IPS DF 4.7 (cell line): ENCODE data around the gene SPTLC2.
"Not testable (repeated sequence)": the region's sequence is repeated elsewhere in the genome, so short reads cannot be mapped to it uniquely, and the experiment has no call there.

Experiments used
- DNase-seq: peaks from one replicate; pipeline ENCODE4 v3.0.0-alpha.2; 2013; ENCODE audit warnings: low spot score; ENCODE audit errors: extremely low read depth

The SPTLC2 gene, protein sequence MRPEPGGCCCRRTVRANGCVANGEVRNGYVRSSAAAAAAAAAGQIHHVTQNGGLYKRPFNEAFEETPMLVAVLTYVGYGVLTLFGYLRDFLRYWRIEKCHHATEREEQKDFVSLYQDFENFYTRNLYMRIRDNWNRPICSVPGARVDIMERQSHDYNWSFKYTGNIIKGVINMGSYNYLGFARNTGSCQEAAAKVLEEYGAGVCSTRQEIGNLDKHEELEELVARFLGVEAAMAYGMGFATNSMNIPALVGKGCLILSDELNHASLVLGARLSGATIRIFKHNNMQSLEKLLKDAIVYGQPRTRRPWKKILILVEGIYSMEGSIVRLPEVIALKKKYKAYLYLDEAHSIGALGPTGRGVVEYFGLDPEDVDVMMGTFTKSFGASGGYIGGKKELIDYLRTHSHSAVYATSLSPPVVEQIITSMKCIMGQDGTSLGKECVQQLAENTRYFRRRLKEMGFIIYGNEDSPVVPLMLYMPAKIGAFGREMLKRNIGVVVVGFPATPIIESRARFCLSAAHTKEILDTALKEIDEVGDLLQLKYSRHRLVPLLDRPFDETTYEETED

DNA sequence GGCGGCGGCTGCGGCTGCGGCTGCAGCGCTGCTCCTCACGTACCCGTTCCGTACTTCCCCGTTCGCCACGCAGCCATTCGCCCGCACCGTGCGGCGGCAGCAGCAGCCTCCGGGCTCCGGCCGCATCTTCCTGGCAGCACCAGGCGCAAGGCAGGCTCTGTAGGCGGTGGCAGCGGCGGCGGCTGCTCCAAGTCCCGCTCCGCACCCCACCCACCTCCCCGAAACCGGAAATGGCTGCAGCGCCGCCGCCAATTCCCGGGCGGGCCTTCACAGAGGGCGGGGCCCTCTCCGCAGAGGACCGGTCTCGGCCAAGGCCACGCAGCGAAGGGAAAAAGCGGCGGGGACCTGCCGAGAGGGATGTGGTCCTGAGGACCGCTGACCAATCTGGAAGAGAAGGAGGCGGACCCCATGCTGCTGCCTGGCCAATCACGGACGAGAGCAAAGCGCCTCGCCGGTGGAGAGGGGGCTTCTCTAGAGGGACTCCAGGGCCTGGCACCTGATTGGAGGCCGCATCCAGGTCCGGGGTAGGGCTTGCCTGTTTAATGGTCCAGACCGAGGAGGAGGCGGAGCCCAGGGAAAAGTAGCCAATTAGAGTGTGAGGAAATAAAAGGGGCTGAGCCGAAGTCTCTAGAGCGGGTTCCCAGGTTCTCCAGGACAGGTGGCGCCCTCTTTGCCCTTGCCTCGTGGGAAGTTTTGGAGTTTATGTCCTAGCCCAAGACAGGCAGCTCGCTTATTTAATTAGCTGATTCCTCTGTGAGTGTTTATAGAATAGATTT lies at the start of gene SPTLC2:
Gene SPTLC2 (minus strand): TSS at position 184 of the 776 bp plus-strand sequence. CDS start 58 bp downstream, at position 126.
- peak; percentile 98 for DNase-seq

DNA sequence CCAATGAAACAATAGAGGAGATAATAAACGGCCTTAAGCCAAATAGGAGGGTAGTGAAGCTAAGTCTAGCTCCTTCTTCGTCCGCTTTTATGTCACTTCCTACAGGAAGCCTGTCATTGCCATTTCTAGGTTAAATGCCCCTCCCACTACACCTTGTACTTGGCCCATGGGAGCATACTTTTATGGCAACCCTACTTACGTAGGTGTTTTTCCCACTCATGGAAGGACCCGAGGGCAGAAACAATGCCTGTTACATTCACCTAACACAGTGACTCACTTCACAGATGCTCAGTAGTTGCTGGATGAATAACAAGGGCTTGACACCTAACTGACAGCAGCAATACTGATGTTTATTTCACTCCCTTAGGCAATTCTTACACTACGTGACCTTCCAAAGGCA lies 46.9 kb upstream of the SPTLC2 start:
- no peak for DNase-seq

DNA sequence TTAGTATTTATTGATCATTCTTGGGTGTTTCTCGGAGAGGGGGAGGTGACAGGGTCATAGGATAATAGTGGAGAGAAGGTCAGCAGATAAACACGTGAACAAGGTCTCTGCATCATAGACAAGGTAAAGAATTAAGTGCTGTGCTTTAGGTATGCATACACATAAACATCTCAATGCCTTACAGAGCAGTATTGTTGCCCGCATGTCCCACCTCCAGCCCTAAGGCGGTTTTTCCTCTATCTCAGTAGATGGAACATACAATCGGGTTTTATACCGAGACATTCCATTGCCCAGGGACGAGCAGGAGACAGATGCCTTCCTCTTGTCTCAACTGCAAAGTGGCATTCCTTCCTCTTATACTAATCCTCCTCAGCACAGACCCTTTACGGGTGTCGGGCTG lies 45.1 kb upstream of the SPTLC2 start:
- not testable (repeated sequence) for DNase-seq

DNA sequence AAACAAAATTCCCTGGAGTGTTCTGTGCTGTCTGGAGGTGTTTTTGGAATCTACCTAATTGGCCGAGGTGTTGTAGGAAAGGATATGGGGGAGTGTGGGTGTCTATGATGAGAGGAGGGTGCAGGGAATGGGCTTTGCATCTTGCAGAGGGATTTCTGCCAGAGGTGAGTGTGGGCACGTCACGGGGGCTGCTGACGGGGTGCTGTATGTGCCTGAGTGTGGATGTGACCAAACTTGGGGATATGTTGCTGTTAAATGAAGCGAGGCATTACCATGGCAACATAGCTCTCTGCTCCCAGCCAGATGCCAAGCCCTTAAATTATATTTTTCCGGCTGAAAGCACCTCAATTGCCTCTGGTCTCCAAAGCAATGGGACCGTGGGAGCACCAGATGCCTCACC lies 44.3 kb upstream of the SPTLC2 start:
- DNase-seq: no peak

DNA sequence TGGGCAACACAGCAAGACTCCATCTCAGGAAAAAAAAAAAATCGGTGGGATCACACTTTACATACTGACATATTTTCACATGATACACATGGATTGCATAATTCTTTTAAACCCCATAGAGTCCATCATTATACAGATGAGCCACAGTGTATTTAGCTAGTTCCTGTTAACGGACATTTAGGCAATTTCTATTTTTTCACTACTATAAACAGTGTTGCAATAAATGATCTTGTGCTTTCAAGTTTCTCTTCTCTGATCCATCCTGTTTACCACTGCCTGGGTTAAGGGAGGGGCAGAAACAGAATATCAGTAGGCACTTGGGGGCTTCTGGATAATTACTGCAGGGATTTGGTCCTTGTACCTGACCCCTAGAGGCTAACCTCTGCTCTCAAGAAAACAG lies 43.4 kb upstream of the SPTLC2 start:
- no peak for DNase-seq

DNA sequence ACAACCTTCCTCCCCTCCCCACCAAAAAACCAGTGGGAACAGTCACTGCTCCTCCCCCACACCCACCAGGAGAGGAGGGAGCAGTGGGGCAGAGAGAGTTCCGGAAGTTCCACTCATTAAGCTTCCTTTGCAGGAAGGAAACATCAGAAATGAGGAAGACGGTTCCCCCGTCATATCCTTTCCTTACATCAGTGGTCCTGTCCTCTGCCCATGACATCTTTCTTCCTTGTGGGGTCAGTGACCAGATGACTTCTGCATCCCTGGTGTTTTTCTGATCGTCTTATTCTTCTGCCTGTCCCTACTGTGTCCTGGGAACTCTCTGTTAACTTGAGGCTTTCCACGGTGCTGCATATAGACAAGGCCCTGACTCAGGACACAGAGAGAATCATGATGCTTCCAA lies 40.8 kb upstream of the SPTLC2 start:
- no peak for DNase-seq

DNA sequence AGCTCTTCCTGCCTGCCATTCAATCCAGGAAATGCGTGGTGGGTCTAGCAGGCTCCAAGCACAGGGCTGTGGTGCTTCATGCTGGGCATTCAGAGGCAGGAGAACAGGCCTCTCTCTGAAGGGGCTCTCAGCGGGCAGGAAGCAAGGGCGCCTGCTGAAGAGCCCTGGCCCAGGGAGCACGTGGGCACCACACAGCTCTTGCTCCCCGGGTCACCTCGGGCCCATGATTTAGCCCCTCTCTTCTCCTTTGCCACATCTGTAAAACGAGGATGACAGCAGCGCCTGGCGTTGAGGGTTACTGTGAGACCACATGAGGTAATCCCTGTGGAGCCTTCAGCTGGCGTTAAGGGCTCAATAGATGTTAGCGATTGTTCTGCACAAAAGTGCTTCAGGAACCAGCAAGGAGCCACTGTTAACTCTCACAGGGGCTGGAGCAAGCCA lies 37.6 kb upstream of the SPTLC2 start:
- no peak for DNase-seq

DNA sequence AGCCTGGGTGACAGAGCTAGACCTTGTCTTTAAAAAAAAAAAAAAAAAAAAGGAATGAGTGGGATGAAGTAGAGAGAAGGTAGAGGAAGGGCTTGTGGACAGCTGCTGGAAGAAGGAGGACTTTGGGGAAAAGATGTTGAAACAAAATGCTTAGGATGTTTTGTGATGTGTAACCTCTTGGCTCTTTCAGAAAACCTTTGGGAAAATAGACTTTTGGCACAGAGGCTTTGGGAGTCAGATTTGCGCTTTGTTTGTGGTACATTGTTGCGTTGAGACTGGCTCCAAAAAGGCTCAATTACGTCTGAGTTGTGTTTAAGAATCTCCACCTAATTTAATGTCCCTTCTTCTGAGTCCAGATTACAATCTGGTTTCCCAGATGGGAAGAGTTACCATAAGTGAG lies 32.9 kb upstream of the SPTLC2 start:
- DNase-seq: no peak

DNA sequence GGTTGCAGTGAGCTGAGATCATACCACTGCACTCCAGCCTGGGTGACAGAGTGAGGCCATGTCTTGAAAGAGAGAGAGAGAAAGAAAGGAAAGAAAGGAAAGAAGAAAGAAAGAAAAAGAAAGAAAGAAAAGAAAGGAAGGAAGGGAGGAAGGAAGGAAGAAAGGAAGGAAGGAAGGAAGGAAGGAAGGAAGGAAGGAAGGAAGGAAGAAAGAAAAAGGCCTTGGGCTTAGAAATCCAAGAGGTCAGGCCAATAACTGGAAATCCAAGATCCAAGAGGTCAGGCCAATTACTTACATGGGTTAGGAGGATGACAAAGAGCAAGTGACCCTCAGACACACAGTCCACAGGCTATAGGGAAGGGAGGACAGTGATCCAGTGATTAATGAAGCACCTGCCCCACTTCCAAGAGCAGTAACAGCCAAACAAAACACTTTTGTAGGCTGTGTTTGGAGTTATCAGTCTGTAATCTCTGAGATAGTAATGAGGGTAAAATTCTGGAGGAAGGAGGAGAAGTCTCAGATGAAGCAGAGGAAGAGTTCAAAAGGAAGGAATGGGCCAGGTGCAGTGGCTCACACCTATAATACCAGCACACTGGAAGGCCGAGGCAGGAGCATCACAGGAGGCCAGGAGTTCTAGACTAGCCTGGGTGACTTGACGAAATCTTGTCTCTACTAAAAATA lies 32.2 kb upstream of the SPTLC2 start:
- DNase-seq: no peak

DNA sequence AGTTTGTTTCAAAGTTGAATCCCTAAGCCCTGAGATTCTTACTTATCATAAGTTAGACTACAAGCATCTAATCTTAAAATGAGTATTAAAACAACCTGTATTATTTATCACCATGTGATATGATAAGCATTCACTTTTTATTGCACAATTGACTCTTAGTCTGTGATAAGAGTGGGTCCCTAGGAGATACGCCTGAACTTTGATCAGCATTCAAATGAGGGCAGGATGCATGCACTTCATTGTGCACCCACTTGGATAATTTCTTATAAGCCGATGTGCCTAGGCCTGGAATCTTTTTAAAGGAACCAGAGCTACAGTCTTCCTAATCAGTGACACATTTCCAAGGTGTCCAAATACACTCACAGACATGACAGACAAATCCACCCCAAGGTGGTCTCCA lies 31.4 kb upstream of the SPTLC2 start:
- no peak for DNase-seq

DNA sequence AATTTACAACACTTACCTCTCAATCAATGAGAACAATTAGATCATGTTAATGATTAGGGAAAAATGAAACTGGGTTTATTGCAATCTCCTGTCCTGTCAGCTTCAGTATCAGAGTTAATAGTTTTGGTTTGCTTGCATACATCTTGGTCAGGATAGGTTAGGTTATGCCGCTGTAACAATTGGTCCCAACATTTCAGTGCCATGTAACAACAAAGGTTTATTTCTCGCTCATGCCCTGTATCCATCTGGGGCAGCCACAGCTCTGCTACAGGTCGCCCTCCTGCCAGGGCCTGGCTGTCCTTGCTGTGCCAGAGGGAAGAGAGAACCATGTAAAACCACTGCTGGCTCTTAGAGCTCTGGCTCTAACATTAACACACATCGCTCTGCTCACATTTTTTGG lies 30.5 kb upstream of the SPTLC2 start:
- DNase-seq: no peak

DNA sequence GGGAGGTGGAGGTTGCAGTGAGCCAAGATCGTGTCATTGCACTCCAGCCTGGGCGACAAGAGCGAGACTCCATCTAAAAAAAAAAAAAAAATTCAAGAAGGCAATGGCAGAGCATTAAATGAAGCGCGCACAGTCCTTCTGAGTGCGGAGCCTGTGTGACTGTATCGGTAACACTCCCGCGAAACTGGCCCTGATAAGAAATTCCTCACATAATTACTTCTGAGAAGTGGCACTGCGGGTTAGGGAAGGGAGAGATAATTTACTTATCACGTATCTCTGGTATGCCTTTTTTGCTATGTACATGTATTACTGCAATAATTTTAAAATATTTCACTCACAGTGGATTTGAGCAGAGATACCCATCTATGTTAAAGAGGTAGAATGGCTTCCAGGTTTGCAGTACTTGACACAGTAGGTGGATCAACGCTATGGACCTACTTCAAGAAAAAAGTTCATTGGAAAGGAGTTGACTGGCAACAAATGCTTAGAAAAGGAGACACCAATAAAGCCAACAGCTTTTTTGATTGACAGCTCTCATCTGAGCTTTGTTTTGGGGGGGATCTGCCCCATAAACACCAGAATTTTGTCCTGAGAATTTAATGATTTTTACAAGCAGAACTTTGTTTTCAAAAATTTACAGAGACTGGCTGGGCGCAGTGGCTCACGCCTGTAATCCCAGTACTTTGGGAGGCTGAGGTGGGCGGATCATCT lies 29.2 kb upstream of the SPTLC2 start:
- DNase-seq: no peak

DNA sequence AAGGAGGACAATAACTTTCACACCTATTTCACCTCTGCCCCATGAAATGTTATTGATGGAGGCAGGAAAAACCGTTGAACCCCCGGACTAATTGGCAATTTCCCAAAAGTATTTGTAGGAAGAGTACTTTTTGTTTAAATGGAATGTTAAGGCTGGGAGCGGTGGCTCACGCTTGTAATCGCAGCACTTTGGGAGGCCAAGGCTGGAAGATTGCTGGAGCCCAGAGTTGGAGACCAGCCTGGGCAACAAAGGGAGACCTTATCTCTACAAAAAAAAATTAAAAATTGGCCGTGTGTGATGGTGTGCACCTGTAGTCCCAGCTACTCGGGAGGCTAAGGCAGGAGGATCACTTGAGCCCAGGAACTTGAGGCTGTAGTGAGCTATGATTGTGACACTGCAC lies 26.0 kb upstream of the SPTLC2 start:
- DNase-seq: no peak

DNA sequence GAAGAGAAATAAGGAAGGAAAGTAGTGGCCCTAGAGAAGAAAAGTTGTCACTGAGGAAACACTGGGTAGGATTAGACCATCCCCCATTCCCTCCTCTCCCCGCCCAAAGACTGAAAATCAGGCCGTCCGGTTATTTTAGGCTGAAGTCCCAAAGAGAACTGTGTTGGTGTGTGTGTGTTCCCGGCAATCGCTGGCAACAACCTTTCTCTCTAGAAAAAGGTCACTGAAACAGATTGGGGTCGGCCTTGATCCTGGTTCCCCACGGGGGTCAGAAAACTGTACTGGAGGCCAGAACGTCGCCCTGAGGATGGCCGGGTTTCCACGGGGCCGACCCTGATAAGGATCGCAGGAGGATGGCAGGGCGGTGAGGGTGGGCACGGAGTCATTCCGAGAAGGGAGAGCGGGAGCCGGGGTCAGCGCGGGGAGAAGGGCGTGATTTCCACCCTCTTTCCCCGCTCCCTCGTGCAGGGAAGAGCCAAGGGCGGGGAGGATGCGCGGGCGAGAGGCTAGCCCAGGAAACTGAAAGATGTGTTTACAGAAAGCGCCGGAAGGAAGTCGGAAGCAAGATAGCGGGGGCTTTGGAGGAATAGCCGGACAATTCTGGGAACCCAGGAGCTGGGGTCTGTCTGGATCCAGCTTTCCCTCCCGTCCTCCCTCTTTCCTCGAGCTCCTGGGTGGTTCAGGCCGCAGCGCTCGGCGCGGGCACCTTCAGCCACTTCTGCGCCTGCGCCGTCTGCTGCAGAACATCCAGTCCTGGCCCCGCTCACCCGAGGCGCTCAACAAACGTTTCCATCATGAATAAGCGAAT lies 25.3 kb upstream of the SPTLC2 start:
- no peak for DNase-seq

DNA sequence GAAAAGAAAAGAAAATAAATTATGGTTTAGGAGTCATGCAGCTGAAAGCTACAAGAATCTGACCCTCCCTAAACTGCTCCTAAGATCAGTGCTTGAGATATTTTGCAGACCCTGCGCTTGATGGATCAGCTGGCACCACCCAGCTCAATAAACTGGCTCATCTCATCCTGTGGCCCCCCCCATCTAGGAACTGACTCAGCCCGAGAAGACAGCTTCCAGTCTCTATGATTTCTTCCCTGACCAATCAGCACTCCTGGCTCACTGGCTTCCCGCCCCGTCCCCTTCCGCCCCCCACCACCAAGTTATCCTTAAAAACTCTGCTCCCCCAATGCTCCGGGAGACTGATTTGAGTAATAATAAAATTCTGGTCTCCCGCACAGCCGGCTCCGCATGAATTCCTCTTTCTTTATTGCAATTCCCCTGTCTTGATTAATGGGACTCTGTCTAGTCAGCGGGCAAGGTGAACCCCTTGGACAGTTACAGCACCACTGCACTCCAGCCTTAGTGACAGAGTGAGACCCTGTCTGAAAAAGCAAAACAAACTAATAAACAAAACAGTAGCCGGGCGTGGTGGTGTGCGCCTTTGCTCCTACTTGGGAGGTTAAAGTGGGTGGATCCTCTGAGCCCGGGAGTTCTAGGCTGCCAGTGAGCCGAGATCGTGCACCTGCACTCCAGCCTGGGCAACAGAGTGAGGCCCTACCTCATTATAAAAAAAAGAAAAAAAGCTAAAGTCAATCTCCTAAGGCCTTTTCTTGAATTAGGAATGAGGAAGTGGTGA lies 24.5 kb upstream of the SPTLC2 start:
- no peak for DNase-seq

DNA sequence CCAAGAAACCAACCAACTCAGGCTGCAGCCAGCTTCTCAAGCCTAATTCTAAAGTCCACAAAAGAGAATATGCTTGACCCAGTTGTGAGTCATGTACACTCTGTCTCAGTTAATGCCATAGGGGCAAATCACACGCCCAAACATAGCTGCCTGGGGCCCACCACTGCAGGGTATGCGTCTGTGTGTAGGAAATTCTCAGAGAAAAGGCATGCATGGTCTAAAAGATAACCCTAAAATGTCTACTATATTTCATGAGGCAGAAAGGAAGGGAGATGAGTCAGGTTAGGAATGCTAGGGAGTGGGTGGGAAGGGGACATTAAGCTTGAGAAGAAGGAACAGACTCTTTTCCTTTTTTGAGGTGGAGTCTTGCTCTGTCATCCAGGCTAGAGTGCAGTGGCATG lies 22.3 kb upstream of the SPTLC2 start:
- DNase-seq: no peak

DNA sequence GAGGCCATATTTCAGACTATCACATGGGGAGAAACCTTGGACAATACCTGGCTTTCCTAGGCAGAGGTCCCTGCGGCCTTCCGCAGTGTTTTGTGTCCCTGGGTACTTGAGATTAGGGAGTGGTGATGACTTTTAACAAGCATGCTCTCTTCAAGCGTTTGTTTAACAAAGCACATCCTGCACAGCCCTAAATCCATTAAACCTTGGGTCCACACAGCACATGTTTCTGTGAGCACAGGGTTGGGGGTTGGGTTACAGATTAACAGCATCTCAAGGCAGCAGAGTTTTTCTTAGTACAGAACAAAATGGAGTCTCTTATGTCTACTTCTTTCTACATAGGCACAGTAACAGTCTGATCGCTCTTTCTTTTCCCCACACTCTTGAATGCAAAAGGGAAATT lies 19.4 kb upstream of the SPTLC2 start:
- DNase-seq: not testable (repeated sequence)

DNA sequence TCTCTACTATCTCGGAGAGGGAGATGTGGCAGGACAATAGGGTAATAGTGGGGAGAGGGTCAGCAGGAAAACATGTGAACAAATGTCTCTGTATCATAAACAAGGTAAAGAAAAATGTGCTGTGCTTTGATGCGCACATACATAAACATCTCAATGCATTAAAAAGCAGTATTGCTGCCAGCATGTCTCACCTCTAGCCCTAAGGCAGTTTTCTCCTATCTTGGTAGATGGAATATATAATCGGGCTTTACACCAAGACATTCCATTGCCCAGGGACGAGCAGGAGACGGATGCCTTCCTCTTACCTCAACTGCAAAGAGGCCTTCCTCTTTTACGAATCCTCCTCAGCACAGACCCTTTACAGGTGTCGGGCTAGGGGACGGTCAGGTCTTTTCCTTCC lies 19.0 kb upstream of the SPTLC2 start:
- DNase-seq: not testable (repeated sequence)

DNA sequence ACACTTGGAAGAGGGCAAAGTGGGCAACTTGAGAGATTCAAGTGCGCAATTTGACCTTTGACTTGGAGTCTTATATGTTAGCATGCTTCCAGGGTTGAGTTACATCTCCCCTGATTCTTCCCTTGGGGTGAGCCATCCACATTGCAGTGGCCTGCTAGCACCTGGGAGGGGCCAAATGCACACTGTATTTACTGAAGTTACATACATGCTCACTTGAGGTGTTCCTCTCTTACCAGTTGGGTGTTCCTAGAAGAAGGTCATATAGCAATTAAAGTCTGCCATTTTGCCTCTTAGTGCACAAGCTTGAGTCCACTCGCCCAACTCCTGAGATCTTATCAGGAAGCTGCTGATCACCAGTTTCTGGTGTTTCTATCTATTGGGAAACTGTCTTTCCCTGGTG lies 13.7 kb upstream of the SPTLC2 start:
- DNase-seq: no peak

DNA sequence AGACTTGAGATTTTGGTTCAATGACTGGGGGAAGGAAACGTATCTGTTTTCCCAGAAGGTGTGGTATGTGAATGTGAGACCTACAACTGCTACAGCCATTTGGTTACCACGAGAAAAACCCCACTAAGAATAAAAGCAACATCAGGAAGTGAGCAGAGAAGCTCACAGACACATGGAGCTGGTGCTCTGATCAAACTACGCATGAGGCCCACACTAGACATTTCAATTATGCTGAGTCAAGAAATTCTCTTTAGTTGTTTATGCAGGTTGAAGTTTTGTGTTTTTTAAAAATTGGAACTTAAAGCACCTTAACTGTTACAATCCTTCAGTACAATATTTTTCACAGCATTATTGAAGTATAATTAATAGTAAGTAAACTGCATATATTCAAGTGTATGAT lies 8.9 kb upstream of the SPTLC2 start:
- no peak for DNase-seq
